NCI-H460 (cell line): ENCODE data around the gene MGST1. TPM values are rescaled to one million over a fixed set of nuclear protein-coding genes. Genes with fewer than 3 reads are reported as not detected.
"Not testable (repeated sequence)": the region's sequence is repeated elsewhere in the genome, so short reads cannot be mapped to it uniquely, and the experiment has no call there.

Experiments used
- DNase-seq: peaks from one replicate; pipeline ENCODE4 v3.0.0-alpha.2; 2016; ENCODE audit warnings: low read depth; ENCODE audit errors: extremely low read depth
- total RNA-seq: library from RNA; depleted of rRNA; stranded (reverse); fragments of >200 nt; shearing (Covaris generic); gene quantifications from 2 replicates; pipeline ENCODE4 v1.2.3, GENCODE V29; 2014

Gene MGST1
- total RNA-seq, 1 experiment from 2014 or later = 386 TPM

- peak; percentile 94 for DNase-seq
Observed at GRCh38 chr12:16349131-16349460, 1.7 kb downstream of the MGST1 start.

DNA sequence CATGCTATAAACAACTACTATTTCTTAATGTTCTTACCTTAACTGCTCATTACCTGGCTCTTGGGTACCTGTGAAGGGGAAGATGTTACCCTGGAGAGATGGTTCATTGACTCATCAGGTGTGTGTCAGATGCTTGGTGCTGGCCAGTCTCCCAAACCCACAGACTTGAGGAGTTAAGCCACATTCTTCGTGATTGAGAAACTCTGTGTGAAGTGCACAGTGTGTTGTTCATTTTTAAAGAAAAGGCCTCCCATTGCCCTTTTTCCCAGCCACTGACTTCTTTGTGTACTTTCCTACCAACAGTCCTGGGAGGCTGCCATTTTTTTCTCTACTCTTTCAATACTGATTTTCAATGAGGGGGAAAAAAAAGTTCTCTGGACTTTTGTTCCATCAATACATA, 3.2 kb downstream of the MGST1 start:
- DNase-seq = peak; percentile 67

DNA sequence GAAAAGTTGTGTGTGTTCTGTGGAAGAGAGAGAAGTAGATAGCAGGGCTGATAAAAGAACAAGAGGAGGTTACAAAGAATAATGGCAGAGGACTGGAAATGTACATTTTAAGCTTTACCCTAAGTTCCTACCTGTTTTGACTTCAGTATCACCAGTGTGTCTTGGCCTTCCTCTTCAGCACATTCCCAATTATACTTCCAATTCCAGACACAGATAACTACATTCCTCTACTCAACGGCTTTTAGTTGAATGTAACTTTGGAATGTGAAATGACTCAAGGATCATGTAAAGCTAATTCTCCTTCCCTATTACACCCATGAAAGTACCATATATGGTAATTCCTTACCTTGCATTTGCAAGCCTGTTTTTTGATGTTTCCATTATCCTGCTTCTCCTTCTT, 5.0 kb downstream of the MGST1 start:
- DNase-seq = no peak

DNA sequence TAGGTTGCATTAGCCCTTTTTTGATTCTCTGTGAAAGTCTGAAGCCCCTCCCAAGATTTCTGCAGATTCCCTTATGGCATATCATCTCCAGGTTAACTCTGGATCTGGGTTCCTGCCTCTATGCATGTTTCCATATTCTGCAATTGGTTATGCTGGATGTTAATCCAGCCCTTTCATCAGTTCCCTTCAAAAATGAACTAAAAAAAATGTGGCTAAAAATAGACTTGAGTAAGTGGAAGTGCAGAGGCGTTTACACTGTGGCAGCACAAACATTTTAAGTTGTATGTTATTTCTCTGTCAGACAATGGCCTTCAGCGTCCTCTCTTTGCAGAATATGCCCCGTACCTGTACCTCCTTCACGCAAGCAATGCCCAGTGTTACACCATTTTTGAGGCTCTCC, 11.4 kb downstream of the MGST1 start:
- DNase-seq = no peak

DNA sequence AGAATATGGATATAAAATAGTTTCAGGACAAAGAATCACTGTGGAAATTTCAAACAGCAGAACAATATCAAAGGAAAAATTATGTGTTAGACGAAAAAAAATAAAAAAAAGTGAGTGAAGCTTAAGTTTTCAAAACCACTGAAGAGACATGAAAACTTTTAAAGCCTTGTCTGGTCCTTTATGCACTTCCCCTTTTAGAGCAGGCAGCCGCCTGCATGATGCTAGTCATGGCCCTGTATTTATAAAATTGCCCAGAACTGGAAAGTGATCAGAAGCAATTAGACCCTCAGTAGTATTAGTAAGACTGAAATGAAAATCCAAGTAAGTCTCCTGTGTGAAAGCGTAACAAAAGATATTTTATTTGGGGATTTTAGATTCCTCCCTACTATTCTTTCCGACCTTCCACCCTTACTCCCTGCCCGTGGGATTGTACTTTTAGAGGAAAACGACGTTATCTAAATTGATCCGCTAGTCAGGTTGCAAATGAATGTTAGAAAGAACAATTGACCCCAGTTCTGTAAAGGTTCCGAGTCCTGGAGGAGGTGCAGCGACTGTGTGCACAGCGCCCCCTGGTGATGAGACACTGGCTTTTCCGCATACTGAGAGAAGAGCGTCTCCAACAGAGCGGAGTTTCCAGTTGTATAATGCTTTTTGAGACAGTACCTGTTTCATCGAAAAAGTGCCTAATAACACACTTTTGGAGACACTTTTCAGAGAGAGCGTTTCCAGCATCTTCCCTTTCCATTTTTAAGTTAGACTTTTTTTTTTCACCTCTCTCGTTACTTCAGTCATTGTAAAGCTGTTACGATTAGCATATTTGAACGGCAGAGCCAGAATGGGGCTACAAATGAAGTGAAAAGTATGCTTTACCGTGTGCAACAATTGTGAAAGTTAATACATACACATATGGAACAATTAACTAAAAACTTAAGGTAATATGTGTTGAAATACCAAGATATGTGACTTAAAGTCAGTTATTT, 12.4 kb downstream of the MGST1 start:
- DNase-seq = peak; percentile 68

DNA sequence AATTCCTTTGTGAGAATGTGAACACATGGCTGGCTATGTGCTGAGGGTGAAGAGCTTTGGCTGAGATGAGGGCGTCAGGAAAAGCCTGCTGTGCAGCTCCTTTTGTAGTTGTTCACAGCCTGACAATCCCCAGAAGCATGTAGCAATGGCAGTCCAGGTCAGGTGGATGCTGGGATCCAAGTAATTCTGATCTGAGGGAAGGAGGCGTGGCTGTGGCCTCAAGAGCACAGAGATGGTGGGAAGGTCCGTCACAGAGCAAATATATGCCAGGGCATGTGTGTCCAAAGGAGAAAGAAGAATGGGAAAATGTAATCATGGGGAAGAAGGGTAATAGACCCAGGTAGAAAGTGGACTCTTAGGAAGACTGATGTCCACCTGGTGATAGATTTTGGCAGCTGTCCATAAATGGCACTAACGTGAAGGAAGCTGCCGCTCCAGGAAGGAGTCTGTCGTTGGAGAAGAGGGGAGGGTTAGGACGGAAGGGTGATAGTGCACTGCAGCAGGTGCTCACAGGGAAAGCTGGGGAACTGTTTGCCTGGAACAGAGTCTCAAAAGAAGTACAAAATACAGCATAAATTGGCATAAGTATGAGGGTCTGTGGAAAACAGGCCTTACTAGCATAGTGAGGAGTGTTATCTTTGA, 13.8 kb downstream of the MGST1 start:
- DNase-seq = no peak

DNA sequence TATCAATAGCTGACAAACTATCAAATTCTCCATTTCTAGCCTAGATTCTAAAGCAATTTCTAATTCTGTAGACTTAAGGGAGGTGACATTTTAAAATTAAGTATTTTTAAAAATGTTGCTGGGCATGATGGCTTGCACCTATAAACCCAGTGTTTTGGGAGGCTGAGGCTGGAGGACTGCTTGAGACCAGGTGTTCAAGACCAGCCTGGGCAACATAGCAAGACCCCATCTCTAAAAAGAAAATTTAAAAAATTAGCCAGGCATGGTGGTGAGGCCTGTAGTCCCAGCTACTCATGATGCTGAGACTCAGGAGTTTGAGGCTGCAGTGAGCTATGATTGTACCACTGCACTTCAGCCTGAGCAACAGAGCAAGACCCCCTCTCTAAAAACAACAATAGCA, 15.1 kb downstream of the MGST1 start:
- DNase-seq = no peak

DNA sequence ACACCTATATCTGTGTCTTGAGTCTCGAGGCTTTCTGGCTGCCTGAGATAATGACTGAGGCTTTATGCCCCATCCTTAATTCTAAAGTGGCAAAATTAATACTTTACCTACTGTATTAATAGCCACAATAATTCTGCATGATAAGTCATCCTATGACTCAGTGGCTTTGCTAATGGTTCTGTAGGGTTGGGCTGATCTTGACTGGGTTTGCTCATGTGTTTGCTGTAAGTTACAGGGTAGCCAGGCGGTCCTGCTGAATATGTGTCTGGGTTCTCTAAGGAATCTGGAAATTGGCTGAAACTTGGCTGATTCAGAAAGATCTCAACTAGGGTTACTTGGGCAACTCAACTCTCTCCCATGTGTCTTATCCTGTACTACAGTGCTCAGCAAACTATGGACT, 21.7 kb downstream of the MGST1 start:
- DNase-seq = no peak

DNA sequence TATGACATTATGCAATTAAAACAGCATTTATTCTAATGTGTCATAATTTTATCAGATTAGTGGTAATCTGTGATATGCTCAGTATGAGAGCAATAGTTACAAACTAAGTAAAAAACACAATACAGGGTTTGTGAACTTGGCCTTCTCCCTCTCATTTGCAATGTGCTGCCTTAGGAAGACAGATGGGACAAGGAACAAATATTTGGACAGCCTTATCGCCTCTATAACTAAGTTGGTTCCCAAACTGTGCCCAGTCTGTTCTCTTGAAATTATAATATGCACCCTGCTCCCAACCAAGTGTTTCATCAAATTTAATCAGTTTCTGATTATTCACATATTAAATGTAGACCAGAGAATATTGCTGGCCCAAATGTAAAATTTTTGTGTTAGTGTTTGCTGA, 22.7 kb downstream of the MGST1 start:
- no peak for DNase-seq

DNA sequence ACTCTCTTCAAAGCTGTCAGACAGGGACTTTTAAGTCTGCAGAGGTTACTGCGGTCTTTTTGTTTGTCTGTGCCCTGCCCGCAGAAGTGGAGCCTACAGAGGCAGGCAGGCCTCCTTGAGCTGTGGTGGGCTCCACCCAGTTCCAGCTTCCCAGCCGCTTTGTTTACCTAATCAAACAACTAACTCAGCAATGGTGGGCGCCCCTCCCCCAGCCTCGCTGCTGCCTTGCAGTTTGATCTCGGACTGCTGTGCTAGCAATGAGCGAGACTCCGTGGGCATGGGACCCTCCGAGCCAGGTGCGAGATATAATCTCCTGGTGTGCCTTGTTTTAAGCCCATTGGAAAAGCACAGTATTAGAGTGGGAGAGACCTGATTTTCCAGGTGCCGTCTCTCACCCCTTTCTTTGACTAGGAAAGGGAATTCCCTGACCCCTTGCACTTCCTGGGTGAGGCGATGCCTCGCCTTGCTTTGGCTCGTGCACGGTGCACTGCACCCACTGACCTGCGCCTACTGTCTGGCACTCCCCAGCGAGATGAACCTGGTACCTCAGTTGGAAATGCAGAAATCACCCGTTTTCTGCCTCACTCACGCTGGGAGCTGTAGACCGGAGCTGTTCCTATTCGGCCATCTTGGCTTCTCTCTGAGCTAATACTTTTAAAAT, 35.3 kb downstream of the MGST1 start:
- DNase-seq = not testable (repeated sequence)

- no peak for DNase-seq
Observed at GRCh38 chr12:16384732-16385131, 37.3 kb downstream of the MGST1 start.

DNA sequence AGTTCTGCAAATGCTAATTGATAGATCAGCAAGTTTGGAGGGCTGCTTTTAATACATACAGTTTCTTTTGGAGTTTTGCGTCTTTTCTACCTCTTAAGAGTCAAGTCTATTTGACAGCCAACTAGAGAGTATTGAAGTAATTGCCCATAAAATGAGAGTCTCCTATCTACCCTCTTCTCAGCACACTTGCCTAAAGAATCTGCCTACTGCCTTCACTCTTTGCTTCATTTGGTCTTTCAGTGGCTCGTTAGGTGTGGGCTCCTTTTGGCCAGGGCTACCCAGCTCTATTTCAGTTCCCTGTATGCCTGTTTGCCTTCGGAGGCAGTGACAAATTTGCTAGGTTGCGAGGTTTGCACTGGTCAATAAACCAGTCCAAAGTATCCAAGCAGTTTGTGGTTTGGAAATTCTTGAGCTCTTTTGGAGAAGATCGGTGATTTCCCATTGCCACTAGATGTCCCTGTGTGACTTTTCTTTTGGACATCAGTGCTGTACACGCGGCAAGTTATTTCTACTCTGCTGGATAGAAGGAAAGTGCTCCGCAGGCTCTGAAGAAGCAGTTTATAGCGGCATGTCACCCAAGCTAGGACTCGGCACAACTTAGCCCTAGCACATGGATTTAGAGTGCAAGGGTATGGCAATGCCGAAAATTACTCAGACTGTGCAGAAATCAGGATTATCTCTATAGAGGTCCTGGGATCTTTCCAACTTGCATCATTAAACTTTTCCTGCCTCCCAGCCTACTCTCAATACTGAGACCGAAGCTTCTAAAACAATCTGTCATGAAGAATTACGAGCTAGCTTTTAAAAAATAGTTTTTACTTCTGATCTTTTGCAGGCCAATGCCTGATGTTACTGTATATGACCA, 38.6 kb downstream of the MGST1 start:
- DNase-seq = peak; percentile 39

GRCh38 chr12:16387919-16388318, 40.5 kb downstream of the MGST1 start:
- no peak for DNase-seq

- DNase-seq = no peak
Observed at GRCh38 chr12:16389594-16389993, 42.1 kb downstream of the MGST1 start.

DNA sequence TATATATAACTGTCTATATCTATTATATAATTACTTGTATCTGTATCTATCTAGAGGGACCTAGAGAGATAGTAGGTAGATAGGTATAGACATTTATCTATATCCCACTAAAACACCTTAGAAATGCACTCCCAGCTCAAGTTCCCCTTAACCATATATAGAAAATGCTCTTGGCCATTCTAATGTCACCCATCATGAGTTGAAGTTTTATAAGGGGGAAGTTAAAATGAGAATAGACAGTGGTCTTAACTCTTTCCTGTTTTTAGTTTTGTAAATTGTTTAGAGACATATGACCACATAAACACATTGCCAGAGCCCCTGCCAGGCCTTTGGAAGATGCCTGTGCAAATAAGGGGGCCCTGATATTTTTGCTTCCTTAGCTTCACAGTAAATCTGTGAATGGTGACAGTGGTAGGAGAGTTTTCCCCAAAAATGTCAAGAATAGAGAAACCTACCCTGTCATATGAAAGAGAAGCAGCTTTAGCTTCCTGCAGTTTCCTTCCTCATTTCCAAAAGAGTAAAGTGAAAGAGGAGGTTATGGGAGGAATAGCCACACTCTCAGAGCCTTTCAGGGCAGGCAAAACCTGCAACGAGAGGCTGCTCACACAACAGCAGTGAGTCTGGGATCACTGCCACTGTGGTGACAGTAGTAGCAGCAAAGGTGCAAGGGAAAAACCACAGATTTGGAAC, 45.5 kb downstream of the MGST1 start:
- DNase-seq = no peak

GRCh38 chr12:16399101-16399500, 51.7 kb downstream of the MGST1 start:
- no peak for DNase-seq

GRCh38 chr12:16401835-16402234, 54.4 kb downstream of the MGST1 start:
- DNase-seq = not testable (repeated sequence)

DNA sequence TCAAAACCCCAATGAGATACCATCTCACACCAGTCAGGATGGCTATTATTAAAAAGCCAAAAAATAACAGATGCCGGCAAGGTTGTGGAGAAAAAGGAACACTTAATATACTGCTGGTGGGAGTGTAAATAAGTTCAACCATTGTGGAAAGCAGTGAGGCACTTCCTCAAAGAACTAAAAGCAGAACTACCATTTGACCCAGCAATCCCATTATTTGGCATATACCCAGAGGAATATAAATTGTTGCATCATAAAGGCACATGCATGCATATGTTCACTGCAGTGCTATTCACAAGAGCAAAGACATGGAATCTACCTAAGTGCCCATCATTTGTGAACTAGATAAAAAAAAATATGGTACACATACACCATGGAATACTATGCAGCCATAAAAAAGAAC, 59.9 kb downstream of the MGST1 start:
- no peak for DNase-seq
